Heart left ventricle (tissue), 16 donors: Measurements from ENCODE around the gene EXD3. TPM values are rescaled to one million over a fixed set of nuclear protein-coding genes. Genes with fewer than 3 reads are reported as not detected.
"Not testable (repeated sequence)": the region's sequence is repeated elsewhere in the genome, so short reads cannot be mapped to it uniquely, and the experiment has no call there.

Experiments
- ATAC-seq, 4 donors: fragments of 200-7000 bp; cut with Tn5 transposase; one replicate each; pipeline ENCODE4 v1.9.1; 2020 to 2022; ENCODE audit warnings: moderate library complexity in 4 of 4, mild to moderate bottlenecking in 3 of 4, moderate number of reproducible peaks in 1 of 4
- DNase-seq, 5 donors: peaks; one replicate each; pipeline ENCODE4 v3.0.0-alpha.2; 2020
- H3K27ac ChIP-seq, 12 donors: fragments of 200-600 bp; sonication (generic) in 4 of 12; one replicate each; pipeline versions ENCODE4 v1.5.0 to v1.8.0; 2016 to 2022; ENCODE audit warnings: mild to moderate bottlenecking in 2 of 12
- H3K27me3 ChIP-seq, 9 donors: fragments of 200-600 bp; sonication (generic) in 2 of 9; one replicate each; pipeline versions ENCODE4 v1.5.1 to v1.8.0; 2016 to 2022; ENCODE audit warnings: mild to moderate bottlenecking in 3 of 9
- H3K36me3 ChIP-seq, 9 donors: fragments of 200-600 bp; sonication (generic) in 2 of 9; one replicate each; pipeline versions ENCODE4 v1.5.0 to v1.8.0; 2018 to 2022; ENCODE audit warnings: mild to moderate bottlenecking in 2 of 9
- H3K4me1 ChIP-seq, 12 donors: fragments of 200-600 bp; sonication (generic) in 4 of 12; one replicate each; pipeline versions ENCODE4 v1.5.0 to v1.8.0; 2016 to 2022; ENCODE audit warnings: mild to moderate bottlenecking in 3 of 12
- H3K4me3 ChIP-seq, 12 donors: fragments of 200-600 bp; sonication (generic) in 4 of 12; one replicate each; pipeline versions ENCODE4 v1.5.0 to v1.8.0; 2017 to 2022; ENCODE audit warnings: mild to moderate bottlenecking in 9 of 12, moderate library complexity in 4 of 12
- H3K9me3 ChIP-seq, 12 donors: fragments of 200-600 bp; sonication (generic) in 4 of 12; one replicate each; pipeline versions ENCODE4 v1.5.0 to v1.8.0; 2016 to 2022; ENCODE audit warnings: mild to moderate bottlenecking in 1 of 12
- CTCF ChIP-seq, 12 donors: fragments of 200-600 bp; sonication (generic) in 4 of 12; IDR thresholded peaks; one replicate each; pipeline versions ENCODE4 v1.5.0 to v1.8.0; 2018 to 2022; ENCODE audit warnings: antibody characterized with exemption in 12 of 12, mild to moderate bottlenecking in 5 of 12
- POLR2A ChIP-seq, 2 donors: fragments of 450-650 bp; IDR thresholded peaks; one replicate each; pipeline ENCODE4 v1.6.1; 2017; ENCODE audit warnings: antibody characterized with exemption in 2 of 2, mild to moderate bottlenecking in 2 of 2, moderate library complexity in 2 of 2
- WGBS, 4 donors: extraction: QIAGEN DNeasy Blood & Tissue Kit in 2 of 4; methylation state at CpG; one replicate each; pipeline versions ENCODE4 v1.1.5 to v1.1.7; 2013 to 2018; 5-methylcytosine and 5-hydroxymethylcytosine counted together
- intact Hi-C, 10 donors: fragments of 100-400 bp; cut with DNase I; formaldehyde crosslinking; loops; one replicate each; pipeline versions ENCODE4 v1.11.1 to v1.14.2; 2022
- polyA plus RNA-seq, 2 donors: library from polyadenylated mRNA; stranded (reverse); fragments of 200-250 nt; gene quantifications; one replicate each; pipeline ENCODE4 v1.2.3, GENCODE V29; 2013
- total RNA-seq, 9 donors: library from RNA; depleted of rRNA in 2 of 9; stranded (reverse); fragments of >200 nt in 2 of 9; fragmentation: NEBNext Ultra II Directional in 3 of 9; extraction: Animal tissue kit (Norgen Biotek cat#: 25700) in 3 of 9; gene quantifications; one replicate each; pipeline versions ENCODE4 v1.1.0 to v1.2.4, GENCODE V29; 2016 to 2023
- donor health status: ischemic (EF 13 %, LVEDD 7.1; RV severe dilation, severe dysfunction).
- donor health status: healthy with polysubstance abuse.
- donor health status: DM: no; HTN: yes; CAD: no.
- donor health status: DM: no; HTN: no; CAD: no.
- donor health status: ischemic (EF 25% LVEDD 6.9; RV normal size, moderate dysfunction).
- donor health status: ischemic (EF 25% LVEDD 5.7; RV mildly dilated, moderate dysfunction).
- donor health status: healthy.
- donor health status: DM: yes; HTN: yes; CAD: no.
- donor health status: ischemic (EF 35%, LVEDD 5.7; RV mildly dilated, moderate dysfunction).
- donor health status: nonischemic (EF 11% LVEDD 7.7; RV severe dilation, severe dysfunction).
- donor health status: DM: yes; HTN: yes; CAD: no.
- donor health status: PGD.
- donor health status: ischemic (EF 29% LVEDD 5.4; RV normal size, mild dysfunction).
- donor health status: nonischemic (EF 23%, LVEDD 6.1; RV moderate dilation, normal function).

EXD3 gene
- total and polyA plus RNA-seq, 11 donors = 4.1 to 15.2 (median 8.6) TPM

- TF ChIP-seq CTCF (IDR thresholded peaks at IDR 0.05) (no peak), POLR2A (IDR thresholded peaks at IDR 0.05) (no peak)
- no peak for DNase-seq
- H3K27me3 ChIP-seq = no peaks in the 10 kb centered on the region
- peaks cover 8 to 32% (median 18%) of the 10 kb centered on the region in 12 donors for H3K4me1 ChIP-seq
- H3K27ac ChIP-seq = peak overlapping the region; percentile 72 to 96 (median 90)
- intact Hi-C loops = loop anchor here in 3 of 10 donors (1.0 to 5.0 kb wide), 2 partner anchors 34 to 36 kb away; no protein-coding TSS in a partner anchor
- peak in 1 of 4 donors; percentile 23 for ATAC-seq
- peak overlapping the region in 8 of 12 donors; percentile 3 to 32 (median 28) for H3K4me3 ChIP-seq
- no peaks in the 10 kb centered on the region for H3K9me3 ChIP-seq
- H3K36me3 ChIP-seq = peaks cover 0 to 8% (median 0%) of the 10 kb centered on the region in 9 donors
- 67 to 71% (median 70%) methylated on average over 18 to 26 of the region's 26 CpGs for WGBS, 4 donors
Observed at GRCh38 chr9:137387891-137388560, 34.9 kb downstream of the EXD3 start.

GRCh38 chr9:137387114-137387890 is 35.7 kb downstream of the EXD3 start:
- ATAC-seq (peak in 3 of 4 donors; percentile 27 to 64 (median 36)), DNase-seq (no peak)
- peaks cover 0 to 6% (median 0%) of the 10 kb centered on the region in 9 donors for H3K36me3 ChIP-seq
- 44 to 62% (median 53%) methylated on average over 29 to 34 of the region's 34 CpGs for WGBS, 4 donors
- intact Hi-C loops = loop anchor here in 2 of 10 donors (5.0 kb wide), 1 partner anchor 35 kb away; no protein-coding TSS in a partner anchor
- no peaks in the 10 kb centered on the region for H3K9me3 ChIP-seq
- H3K4me1 ChIP-seq = peaks cover 8 to 32% (median 18%) of the 10 kb centered on the region in 12 donors
- peak overlapping the region in 8 of 12 donors; percentile 3 to 32 (median 28) for H3K4me3 ChIP-seq
- H3K27ac ChIP-seq = peak overlapping the region; percentile 72 to 96 (median 90)
- no peak for TF ChIP-seq POLR2A (IDR thresholded peaks at IDR 0.05)
- no peak for TF ChIP-seq CTCF (IDR thresholded peaks at IDR 0.05)
- H3K27me3 ChIP-seq = no peaks in the 10 kb centered on the region

GRCh38 chr9:137386507-137387113 is 36.4 kb downstream of the EXD3 start:
- intact Hi-C loops = loop anchor here in 2 of 10 donors (5.0 kb wide), 1 partner anchor 34 kb away; no protein-coding TSS in a partner anchor
- DNase-seq = peak in 2 of 5 donors; percentile 11 to 53
- H3K4me3 ChIP-seq = not testable (repeated sequence)

GRCh38 chr9:137385061-137385655 is 37.8 kb downstream of the EXD3 start:
- ATAC-seq = no peak
- H3K4me1 ChIP-seq = peaks cover 5 to 26% (median 14%) of the 10 kb centered on the region in 12 donors
- TF ChIP-seq POLR2A (IDR thresholded peaks at IDR 0.05) (no peak), CTCF (IDR thresholded peaks at IDR 0.05) (no peak)
- no peaks in the 10 kb centered on the region for H3K9me3 ChIP-seq
- WGBS, 4 donors = 92 to 97% (median 95%) methylated on average over 20 to 26 of the region's 26 CpGs
- peaks cover 0 to 3% (median 0%) of the 10 kb centered on the region in 9 donors for H3K36me3 ChIP-seq
- H3K27me3 ChIP-seq = no peaks in the 10 kb centered on the region
- intact Hi-C loops = loop anchor here in 2 of 10 donors (5.0 kb wide), 1 partner anchor 33 kb away; no protein-coding TSS in a partner anchor
- no peak overlapping the region for H3K27ac ChIP-seq
- peak in 3 of 5 donors; percentile 15 to 28 (median 18) for DNase-seq
- no peak overlapping the region for H3K4me3 ChIP-seq

More at GRCh38 chr9:137386507-137387113, 36.4 kb downstream of the EXD3 start:
- ATAC-seq, H3K9me3 ChIP-seq, H3K36me3 ChIP-seq, H3K27me3 ChIP-seq: not testable (repeated sequence)
- Histone ChIP-seq H3K4me1 (peaks cover 8 to 32% (median 18%) of the 10 kb centered on the region in 12 donors), H3K27ac (peak overlapping the region in 11 of 12 donors; percentile 72 to 96 (median 91))
- 75 to 85% (median 82%) methylated on average over 12 of the region's 12 CpGs for WGBS, 4 donors
